MCF 10A (cell line): ENCODE data around the gene DIP2B. TPM values are rescaled to one million over a fixed set of nuclear protein-coding genes. Genes with fewer than 3 reads are reported as not detected.

ENCODE experiments used
- BruUV-seq: library from RNA; stranded (reverse); fragments of 400-500 nt; replicated peaks from 2 replicates; lab custom pipeline; 2021; lab: Mats Ljungman, UMichigan
- CTCF ChIA-PET: fragments of 300-600 bp; sonication (Branson Sonifier 250); formaldehyde crosslinking; extraction: SDS; loops from one replicate; lab custom pipeline; 2021; ENCODE audit warnings: antibody characterized with exemption, inconsistent platforms; lab: Yijun Ruan, JAX
- POLR2A ChIA-PET: fragments of 300-600, 350-650 bp; sonication (Branson Sonifier 250); formaldehyde crosslinking; extraction: SDS; loops from one replicate; lab custom pipeline; 2020; ENCODE audit warnings: antibody characterized with exemption, inconsistent platforms; lab: Yijun Ruan, JAX
- DNase-seq: peaks from one replicate; pipeline ENCODE4 v3.0.0-alpha.2; 2018; ENCODE audit not compliant: unreplicated experiment
- H3K27ac Mint-ChIP-seq: one replicate; pipeline ENCODE4 v1.8.0; 2022; ENCODE audit warnings: mild to moderate bottlenecking, low read depth, mixed read lengths; ENCODE audit not compliant: unreplicated experiment
- H3K27me3 Mint-ChIP-seq: one replicate; pipeline ENCODE4 v1.8.0; 2022; ENCODE audit warnings: mixed read lengths; ENCODE audit not compliant: insufficient read depth, unreplicated experiment
- H3K36me3 Mint-ChIP-seq: one replicate; pipeline ENCODE4 v1.8.0; 2022; ENCODE audit warnings: mild to moderate bottlenecking, moderate library complexity, mixed read lengths; ENCODE audit not compliant: insufficient read depth, unreplicated experiment
- H3K4me1 Mint-ChIP-seq: one replicate; pipeline ENCODE4 v1.8.0; 2022; ENCODE audit warnings: mixed read lengths; ENCODE audit not compliant: insufficient read depth, unreplicated experiment
- H3K4me3 Mint-ChIP-seq: one replicate; pipeline ENCODE4 v1.8.0; 2022; ENCODE audit warnings: mild to moderate bottlenecking, moderate library complexity, mixed read lengths; ENCODE audit not compliant: unreplicated experiment
- H3K9me3 Mint-ChIP-seq: one replicate; pipeline ENCODE4 v1.8.0; 2022; ENCODE audit warnings: mixed read lengths; ENCODE audit not compliant: unreplicated experiment
- CTCF ChIP-seq: fragments of 200-600 bp; IDR thresholded peaks from one replicate; pipeline ENCODE4 v1.8.0; 2022; ENCODE audit warnings: antibody characterized with exemption, mild to moderate bottlenecking; ENCODE audit not compliant: unreplicated experiment
- intact Hi-C: fragments of 100-400 bp; cut with micrococcal nuclease; formaldehyde crosslinking; loops from 2 replicates; pipeline ENCODE4 v1.14.1; 2022
- total RNA-seq: library from RNA; stranded (reverse); gene quantifications from 2 replicates; pipeline ENCODE4 v1.2.3, GENCODE V29; 2022

DIP2B gene
- total RNA-seq, 1 experiment from 2014 or later = 18.8 TPM

GRCh38 chr12:50696931-50697330 is 192.1 kb downstream of the DIP2B start:
- H3K36me3 Mint-ChIP-seq = peaks cover 44% of the 10 kb centered on the region
- no TSS peak for BruUV-seq
- intact Hi-C loops = no loop called here
- no peak overlapping the region for H3K27ac Mint-ChIP-seq
- H3K4me3 Mint-ChIP-seq = no peak overlapping the region
- no peaks in the 10 kb centered on the region for H3K27me3 Mint-ChIP-seq
- DNase-seq = no peak
- no peaks in the 10 kb centered on the region for H3K9me3 Mint-ChIP-seq
- POLR2A ChIA-PET = interaction anchor here (0.5 kb wide), 1 partner anchor 66 kb away, joined by 3 read pairs; no protein-coding TSS in a partner anchor
- TF ChIP-seq CTCF = no peak
- CTCF ChIA-PET = interaction anchor here (0.7 to 0.9 kb wide), 2 partner anchors 8 to 192 kb away, joined by 3 read pairs; partner anchors contain the start of gene DIP2B
- H3K4me1 Mint-ChIP-seq = no peaks in the 10 kb centered on the region

GRCh38 chr12:50699154-50699553 is 194.4 kb downstream of the DIP2B start:
- H3K4me1 Mint-ChIP-seq = no peaks in the 10 kb centered on the region
- CTCF ChIA-PET = interaction anchor here (0.6 kb wide), 2 partner anchors 23 to 50 kb away, joined by 3 read pairs; no protein-coding TSS in a partner anchor
- H3K4me3 Mint-ChIP-seq = no peak overlapping the region
- H3K9me3 Mint-ChIP-seq = no peaks in the 10 kb centered on the region
- intact Hi-C loops = no loop called here
- no TSS peak for BruUV-seq
- DNase-seq = no peak
- TF ChIP-seq CTCF = no peak
- no peak overlapping the region for H3K27ac Mint-ChIP-seq
- H3K27me3 Mint-ChIP-seq = no peaks in the 10 kb centered on the region
- H3K36me3 Mint-ChIP-seq = peaks cover 55% of the 10 kb centered on the region
- POLR2A ChIA-PET = interaction anchor here (0.7 kb wide), 1 partner anchor 40 kb away, joined by 3 read pairs; no protein-coding TSS in a partner anchor

- DNase-seq = no peak
- no peak overlapping the region for H3K27ac Mint-ChIP-seq
- no TSS peak for BruUV-seq
- no peaks in the 10 kb centered on the region for H3K9me3 Mint-ChIP-seq
- H3K27me3 Mint-ChIP-seq = no peaks in the 10 kb centered on the region
- ChIA-PET CTCF (interaction anchor here (0.6 kb wide), 1 partner anchor 315 kb away, joined by 3 read pairs; no protein-coding TSS in a partner anchor), POLR2A (interaction anchor here (0.6 to 1.2 kb wide), 2 partner anchors 14 to 48 kb away, joined by 3 read pairs; no protein-coding TSS in a partner anchor)
- intact Hi-C loops = no loop called here
- H3K36me3 Mint-ChIP-seq = peaks cover 63% of the 10 kb centered on the region
- TF ChIP-seq CTCF = no peak
- no peak overlapping the region for H3K4me3 Mint-ChIP-seq
- no peaks in the 10 kb centered on the region for H3K4me1 Mint-ChIP-seq
Measured at GRCh38 chr12:50699940-50700339, 195.2 kb downstream of the DIP2B start.

GRCh38 chr12:50706606-50707005 is 201.8 kb downstream of the DIP2B start:
- Mint-ChIP-seq H3K27me3 (no peaks in the 10 kb centered on the region), H3K36me3 (peaks cover 68% of the 10 kb centered on the region), H3K9me3 (no peaks in the 10 kb centered on the region), H3K4me3 (no peak overlapping the region), H3K4me1 (no peaks in the 10 kb centered on the region), H3K27ac (no peak overlapping the region)
- DNase-seq = no peak
- no TSS peak for BruUV-seq
- intact Hi-C loops = no loop called here
- TF ChIP-seq CTCF = no peak
- ChIA-PET CTCF (no interaction called here), POLR2A (interaction anchor here (0.6 kb wide), 2 partner anchors 49 to 50 kb away, joined by 3 read pairs; no protein-coding TSS in a partner anchor)
